Measurements from ENCODE around the gene IL12RB2.

Gene IL12RB2

GRCh38 chr1:67434491-67434890 is 126.8 kb downstream of the IL12RB2 start:
- Histone ChIP-seq H2BK5ac (ENCODE audit: low read depth, low read length, poor library complexity) (no peak overlapping the region), H3K9me3 (ENCODE audit: insufficient read depth, low read depth, low read length) (no peaks in the 10 kb centered on the region), H2AFZ (ENCODE audit: insufficient read depth, low read length, poor library complexity) (no peak overlapping the region), H3K4me2 (ENCODE audit: low read length) (no peak overlapping the region), H3K36me3 (ENCODE audit: control insufficient read depth in 1 of 2, insufficient read depth in 2 of 2, low read length in 2 of 2) (no peaks in the 10 kb centered on the region), H4K12ac (ENCODE audit: low read depth, low read length) (no peak overlapping the region), H3K27ac (ENCODE audit: low read depth, low read length) (no peak overlapping the region), H3K23ac (ENCODE audit: low read length) (no peak overlapping the region), H3K79me1 (ENCODE audit: low read length) (peaks cover 11% of the 10 kb centered on the region), H4K8ac (ENCODE audit: low read depth, low read length) (no peak overlapping the region), H3K4ac (ENCODE audit: low read depth, low read length) (no peak overlapping the region), H3K18ac (ENCODE audit: low read length) (no peak overlapping the region), H2AK5ac (ENCODE audit: low read length) (no peak overlapping the region), H4K91ac (ENCODE audit: low read depth, low read length) (no peak overlapping the region), H3K27me3 (ENCODE audit: insufficient read depth, low read length) (no peaks in the 10 kb centered on the region), H3K79me2 (ENCODE audit: control insufficient read depth, insufficient read depth, low read length, poor library complexity) (peaks cover 5% of the 10 kb centered on the region), H3K4me1 (ENCODE audit: control insufficient read depth in 1 of 2, insufficient read depth in 2 of 2, low read length in 2 of 2) (peaks cover 0 to 2% of the 10 kb centered on the region in 2 experiments), H3K9ac (ENCODE audit: low read length) (no peak overlapping the region), H3K14ac (ENCODE audit: low read length) (no peak overlapping the region), H2BK12ac (ENCODE audit: low read length) (no peak overlapping the region), H3K4me3 (ENCODE audit: low read depth, low read length) (no peak overlapping the region), H2BK120ac (ENCODE audit: insufficient read depth, low read length, poor library complexity) (no peak overlapping the region)
- DNase-seq: no peak
- no CpG with 5 or more reads among the region's 2 CpGs for WGBS (ENCODE audit: extremely low coverage, insufficient coverage, insufficient read length)

DNA sequence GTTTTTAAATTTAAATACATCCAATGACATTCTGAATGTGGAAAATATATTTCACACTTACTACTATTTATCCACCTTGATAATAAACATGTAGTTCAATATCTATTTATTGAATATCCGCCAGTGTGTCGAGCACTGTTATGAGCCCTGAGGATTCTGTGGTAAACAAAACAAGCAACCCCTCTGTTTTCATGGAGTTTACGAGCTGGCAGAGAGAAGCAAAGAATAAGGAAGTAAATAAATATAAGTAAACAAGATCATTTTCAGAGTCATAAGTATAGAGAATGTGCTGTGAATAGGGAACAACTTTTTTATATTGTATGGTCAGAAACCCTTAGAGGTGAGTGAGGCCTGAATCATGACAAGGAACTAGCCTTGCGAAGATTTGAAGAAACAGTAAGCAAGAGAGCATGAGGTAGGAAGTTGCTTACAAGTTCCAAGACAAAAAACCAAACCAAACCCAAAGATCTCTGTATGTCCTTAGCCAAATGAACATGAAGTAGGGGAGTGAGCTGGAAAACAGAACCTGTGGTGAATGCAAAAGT is 128.9 kb downstream of the IL12RB2 start:
- Histone ChIP-seq H3K14ac (ENCODE audit: low read length) (no peak overlapping the region), H3K9me3 (ENCODE audit: insufficient read depth, low read depth, low read length) (no peaks in the 10 kb centered on the region), H2BK12ac (ENCODE audit: low read length) (no peak overlapping the region), H3K4ac (ENCODE audit: low read depth, low read length) (no peak overlapping the region), H3K79me2 (ENCODE audit: control insufficient read depth, insufficient read depth, low read length, poor library complexity) (no peaks in the 10 kb centered on the region), H3K4me3 (ENCODE audit: low read depth, low read length) (no peak overlapping the region), H4K12ac (ENCODE audit: low read depth, low read length) (no peak overlapping the region), H3K27me3 (ENCODE audit: insufficient read depth, low read length) (no peaks in the 10 kb centered on the region), H3K4me1 (ENCODE audit: control insufficient read depth in 1 of 2, insufficient read depth in 2 of 2, low read length in 2 of 2) (peaks cover 0 to 4% of the 10 kb centered on the region in 2 experiments), H3K4me2 (ENCODE audit: low read length) (no peak overlapping the region), H3K23ac (ENCODE audit: low read length) (no peak overlapping the region), H4K91ac (ENCODE audit: low read depth, low read length) (no peak overlapping the region), H3K18ac (ENCODE audit: low read length) (no peak overlapping the region), H2AK5ac (ENCODE audit: low read length) (no peak overlapping the region), H4K8ac (ENCODE audit: low read depth, low read length) (no peak overlapping the region), H2BK120ac (ENCODE audit: insufficient read depth, low read length, poor library complexity) (no peak overlapping the region), H2AFZ (ENCODE audit: insufficient read depth, low read length, poor library complexity) (no peak overlapping the region), H3K9ac (ENCODE audit: low read length) (no peak overlapping the region), H3K27ac (ENCODE audit: low read depth, low read length) (no peak overlapping the region), H3K36me3 (ENCODE audit: control insufficient read depth in 1 of 2, insufficient read depth in 2 of 2, low read length in 2 of 2) (no peaks in the 10 kb centered on the region), H2BK5ac (ENCODE audit: low read depth, low read length, poor library complexity) (no peak overlapping the region), H3K79me1 (ENCODE audit: low read length) (no peaks in the 10 kb centered on the region)
- WGBS (ENCODE audit: extremely low coverage, insufficient coverage, insufficient read length): no CpG with 5 or more reads among the region's 4 CpGs
- DNase-seq: no peak

DNA sequence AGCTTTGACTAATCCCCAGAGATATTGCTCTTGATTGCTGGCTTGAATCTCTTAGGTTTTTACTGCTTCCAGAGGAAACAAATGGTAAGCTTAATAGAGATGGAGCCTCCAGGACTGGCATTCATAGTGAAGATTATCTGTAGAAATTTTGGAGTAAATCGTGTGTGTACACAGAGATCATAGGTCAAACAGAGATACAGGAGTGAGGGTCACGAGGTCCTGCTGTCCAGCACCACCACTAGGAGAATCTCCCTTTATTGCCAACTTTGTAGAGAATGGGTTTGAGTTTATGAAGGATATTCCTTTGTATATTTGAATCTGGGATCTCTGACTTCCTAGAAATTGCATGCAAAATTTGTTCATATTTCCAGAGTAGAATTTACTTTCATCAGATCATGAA is 130.3 kb downstream of the IL12RB2 start:
- Histone ChIP-seq H3K79me1 (ENCODE audit: low read length) (no peaks in the 10 kb centered on the region), H3K23ac (ENCODE audit: low read length) (no peak overlapping the region), H2BK120ac (ENCODE audit: insufficient read depth, low read length, poor library complexity) (no peak overlapping the region), H3K4me3 (ENCODE audit: low read depth, low read length) (no peak overlapping the region), H3K27ac (ENCODE audit: low read depth, low read length) (no peak overlapping the region), H3K4ac (ENCODE audit: low read depth, low read length) (no peak overlapping the region), H3K14ac (ENCODE audit: low read length) (no peak overlapping the region), H3K27me3 (ENCODE audit: insufficient read depth, low read length) (no peaks in the 10 kb centered on the region), H2AFZ (ENCODE audit: insufficient read depth, low read length, poor library complexity) (no peak overlapping the region), H2BK12ac (ENCODE audit: low read length) (no peak overlapping the region), H3K9ac (ENCODE audit: low read length) (no peak overlapping the region), H3K4me2 (ENCODE audit: low read length) (no peak overlapping the region), H4K91ac (ENCODE audit: low read depth, low read length) (no peak overlapping the region), H4K12ac (ENCODE audit: low read depth, low read length) (no peak overlapping the region), H4K8ac (ENCODE audit: low read depth, low read length) (no peak overlapping the region), H3K4me1 (ENCODE audit: control insufficient read depth in 1 of 2, insufficient read depth in 2 of 2, low read length in 2 of 2) (peaks cover 0 to 4% of the 10 kb centered on the region in 2 experiments), H3K36me3 (ENCODE audit: control insufficient read depth in 1 of 2, insufficient read depth in 2 of 2, low read length in 2 of 2) (no peaks in the 10 kb centered on the region), H2AK5ac (ENCODE audit: low read length) (no peak overlapping the region), H3K9me3 (ENCODE audit: insufficient read depth, low read depth, low read length) (no peaks in the 10 kb centered on the region), H3K18ac (ENCODE audit: low read length) (no peak overlapping the region), H2BK5ac (ENCODE audit: low read depth, low read length, poor library complexity) (no peak overlapping the region), H3K79me2 (ENCODE audit: control insufficient read depth, insufficient read depth, low read length, poor library complexity) (no peaks in the 10 kb centered on the region)
- no CpG with 5 or more reads among the region's 2 CpGs for WGBS (ENCODE audit: extremely low coverage, insufficient coverage, insufficient read length)
- DNase-seq: no peak

DNA sequence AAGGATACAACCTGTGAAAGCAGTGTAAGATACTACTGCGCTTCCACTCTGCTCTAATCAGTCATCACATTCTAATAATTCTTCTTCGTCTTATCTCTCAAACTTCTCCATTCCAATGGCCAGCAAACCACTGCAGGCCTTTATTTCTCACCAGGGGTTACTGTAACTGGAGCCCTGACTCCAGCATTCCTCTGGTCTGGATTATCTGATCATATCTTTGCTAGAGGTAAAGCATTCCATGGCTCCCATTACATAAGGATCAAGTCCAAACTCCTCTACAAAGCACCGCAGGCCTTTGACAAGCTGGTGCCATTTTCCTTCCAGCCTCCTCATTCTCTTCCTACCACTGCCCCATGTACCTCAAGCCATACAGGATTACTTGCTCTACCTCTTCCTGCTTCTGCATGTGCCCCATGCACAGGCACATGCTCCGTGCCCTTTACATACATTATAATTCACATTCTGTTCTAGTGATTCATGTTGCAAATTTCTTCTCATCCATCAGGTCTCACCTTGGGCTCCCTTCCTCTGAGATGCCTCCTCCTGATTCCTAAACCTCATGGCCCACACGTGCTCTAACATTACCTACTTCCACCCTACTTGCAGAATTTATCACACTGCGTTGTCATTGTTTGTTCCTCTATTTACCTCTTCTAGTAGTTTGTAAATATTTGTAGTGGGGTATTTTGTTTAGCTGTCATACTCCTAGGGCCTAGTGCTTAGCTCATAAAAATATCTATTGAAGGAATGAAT is 131.8 kb downstream of the IL12RB2 start:
- peak; percentile 88 to 96 for DNase-seq
- Histone ChIP-seq H4K8ac (ENCODE audit: low read depth, low read length) (no peak overlapping the region), H3K27ac (ENCODE audit: low read depth, low read length) (no peak overlapping the region), H3K4me2 (ENCODE audit: low read length) (no peak overlapping the region), H3K79me1 (ENCODE audit: low read length) (no peaks in the 10 kb centered on the region), H3K27me3 (ENCODE audit: insufficient read depth, low read length) (no peaks in the 10 kb centered on the region), H3K9ac (ENCODE audit: low read length) (no peak overlapping the region), H2BK5ac (ENCODE audit: low read depth, low read length, poor library complexity) (no peak overlapping the region), H2AK5ac (ENCODE audit: low read length) (no peak overlapping the region), H4K12ac (ENCODE audit: low read depth, low read length) (no peak overlapping the region), H2BK12ac (ENCODE audit: low read length) (no peak overlapping the region), H3K4ac (ENCODE audit: low read depth, low read length) (no peak overlapping the region), H3K14ac (ENCODE audit: low read length) (no peak overlapping the region), H4K91ac (ENCODE audit: low read depth, low read length) (no peak overlapping the region), H2BK120ac (ENCODE audit: insufficient read depth, low read length, poor library complexity) (no peak overlapping the region), H3K23ac (ENCODE audit: low read length) (no peak overlapping the region), H2AFZ (ENCODE audit: insufficient read depth, low read length, poor library complexity) (no peak overlapping the region), H3K9me3 (ENCODE audit: insufficient read depth, low read depth, low read length) (no peaks in the 10 kb centered on the region), H3K4me1 (ENCODE audit: control insufficient read depth in 1 of 2, insufficient read depth in 2 of 2, low read length in 2 of 2) (peaks cover 0 to 4% of the 10 kb centered on the region in 2 experiments), H3K4me3 (ENCODE audit: low read depth, low read length) (no peak overlapping the region), H3K36me3 (ENCODE audit: control insufficient read depth in 1 of 2, insufficient read depth in 2 of 2, low read length in 2 of 2) (no peaks in the 10 kb centered on the region), H3K79me2 (ENCODE audit: control insufficient read depth, insufficient read depth, low read length, poor library complexity) (no peaks in the 10 kb centered on the region), H3K18ac (ENCODE audit: low read length) (no peak overlapping the region)
- WGBS (ENCODE audit: extremely low coverage, insufficient coverage, insufficient read length): no CpG with 5 or more reads among the region's 6 CpGs
